Activated T-cell treated with anti-CD3 and anti-CD28 coated beads, Interleukin-2, amount 50 U/mL, for 72 hours (primary cell): ENCODE measurements around the gene LHX1. TPM values are rescaled to one million over a fixed set of nuclear protein-coding genes. Genes with fewer than 3 reads are reported as not detected.
A peak's percentile ranks its signal among the peaks of the same experiment; 100 is the strongest.

Source experiments
- ATAC-seq, 2 donors: fragments of 150-1000 bp; cut with Tn5 transposase; replicated peaks in 1 of 2; 2 replicates each; pipeline ENCODE4 v1.10.0; 2021; ENCODE audit warnings: moderate library complexity in 2 of 2, mild to moderate bottlenecking in 1 of 2
- DNase-seq, 2 donors: peaks; one replicate each; pipeline ENCODE4 v3.0.0; 2021 to 2022; ENCODE audit warnings: mixed read lengths in 1 of 2
- H3K27ac Mint-ChIP-seq: one replicate; pipeline ENCODE4 v1.8.0; 2022; ENCODE audit warnings: mild to moderate bottlenecking, moderate library complexity, mixed read lengths
- H3K27me3 Mint-ChIP-seq: one replicate; pipeline ENCODE4 v1.8.0; 2022; ENCODE audit warnings: low read depth, mixed read lengths
- H3K36me3 Mint-ChIP-seq, 2 donors: one replicate each; pipeline ENCODE4 v1.8.0; 2022; ENCODE audit warnings: mixed read lengths in 2 of 2, mild to moderate bottlenecking in 1 of 2; ENCODE audit not compliant: insufficient read depth in 2 of 2
- H3K4me1 Mint-ChIP-seq: one replicate; pipeline ENCODE4 v1.8.0; 2022; ENCODE audit warnings: low read depth, mixed read lengths
- H3K4me3 Mint-ChIP-seq, 2 donors: one replicate each; pipeline ENCODE4 v1.8.0; 2022; ENCODE audit warnings: mild to moderate bottlenecking in 2 of 2, mixed read lengths in 2 of 2, moderate library complexity in 2 of 2
- H3K9me3 Mint-ChIP-seq, 2 donors: one replicate each; pipeline ENCODE4 v1.8.0; 2022; ENCODE audit warnings: mixed read lengths in 2 of 2
- total RNA-seq, 2 donors: library from RNA; stranded (reverse); gene quantifications; one replicate each; pipeline ENCODE4 v1.2.3, GENCODE V29; 2022

Gene LHX1
- total RNA-seq, 2 donors from 2014 or later: 0.32 to 0.34 TPM

GRCh38 chr17:36945959-36946725, 8.9 kb downstream of the LHX1 start:
- Mint-ChIP-seq H3K9me3 (no peaks in the 10 kb centered on the region), H3K4me3 (peak overlapping the region in 1 of 2 donors; percentile 15), H3K27me3 (peaks cover 56% of the 10 kb centered on the region), H3K27ac (no peak overlapping the region), H3K36me3 (peaks cover 11 to 17% of the 10 kb centered on the region in 2 donors), H3K4me1 (peaks cover 52% of the 10 kb centered on the region)
- DNase-seq (no peak), ATAC-seq (no peak)

- peaks cover 11 to 17% of the 10 kb centered on the region in 2 donors for H3K36me3 Mint-ChIP-seq
- DNase-seq (no peak), ATAC-seq (no peak)
- H3K27ac Mint-ChIP-seq: no peak overlapping the region
- H3K4me1 Mint-ChIP-seq: peaks cover 52% of the 10 kb centered on the region
- peaks cover 50% of the 10 kb centered on the region for H3K27me3 Mint-ChIP-seq
- H3K9me3 Mint-ChIP-seq: no peaks in the 10 kb centered on the region
- peak overlapping the region in 1 of 2 donors; percentile 46 for H3K4me3 Mint-ChIP-seq
These were observed 9.4 kb downstream of the LHX1 start for GRCh38 chr17:36946726-36947091.

GRCh38 chr17:36947922-36948716, 10.8 kb downstream of the LHX1 start:
- peak in 1 of 2 donors; percentile 3 for DNase-seq
- Mint-ChIP-seq H3K36me3 (peaks cover 15 to 29% of the 10 kb centered on the region in 2 donors), H3K9me3 (no peaks in the 10 kb centered on the region), H3K4me1 (peaks cover 65% of the 10 kb centered on the region), H3K27ac (peak overlapping the region; percentile 89), H3K4me3 (peak overlapping the region; percentile 92 to 97), H3K27me3 (peaks cover 48% of the 10 kb centered on the region)
- peak; percentile 2 to 55 for ATAC-seq

- peaks cover 62% of the 10 kb centered on the region for H3K4me1 Mint-ChIP-seq
- peak within 1 kb of the TSS; percentile 89 for H3K27ac Mint-ChIP-seq
- H3K9me3 Mint-ChIP-seq: no peaks in the 10 kb centered on the region
- ATAC-seq (peak; percentile 99), DNase-seq (peak; percentile 97 to 99)
- H3K36me3 Mint-ChIP-seq: peaks cover 15 to 30% of the 10 kb centered on the region in 2 donors
- peaks cover 41% of the 10 kb centered on the region for H3K27me3 Mint-ChIP-seq
- peak within 1 kb of the TSS; percentile 92 to 97 for H3K4me3 Mint-ChIP-seq
These were observed 11.6 kb downstream of the LHX1 start, which contains the start of gene AATF for GRCh38 chr17:36948717-36949460. TSS of gene AATF (plus strand) at chr17:36948954. CDS start at chr17:36949126, 172 bp downstream.

GRCh38 chr17:36949461-36949927, 12.2 kb downstream of the LHX1 start:
- H3K36me3 Mint-ChIP-seq: peaks cover 17 to 36% of the 10 kb centered on the region in 2 donors
- peaks cover 35% of the 10 kb centered on the region for H3K27me3 Mint-ChIP-seq
- peak overlapping the region; percentile 85 for H3K27ac Mint-ChIP-seq
- peaks cover 66% of the 10 kb centered on the region for H3K4me1 Mint-ChIP-seq
- ATAC-seq (no peak), DNase-seq (no peak)
- peak overlapping the region; percentile 92 to 97 for H3K4me3 Mint-ChIP-seq
- H3K9me3 Mint-ChIP-seq: no peaks in the 10 kb centered on the region

- Mint-ChIP-seq H3K27me3 (peaks cover 29% of the 10 kb centered on the region), H3K9me3 (no peaks in the 10 kb centered on the region), H3K4me3 (peak overlapping the region; percentile 92 to 97), H3K4me1 (peaks cover 68% of the 10 kb centered on the region), H3K27ac (peak overlapping the region; percentile 85), H3K36me3 (peaks cover 19 to 38% of the 10 kb centered on the region in 2 donors)
- DNase-seq: no peak
- ATAC-seq: no peak
These were observed 12.8 kb downstream of the LHX1 start for GRCh38 chr17:36950027-36950426.

GRCh38 chr17:36951084-36951789, 14.0 kb downstream of the LHX1 start:
- Mint-ChIP-seq H3K27ac (no peak overlapping the region), H3K4me1 (peaks cover 68% of the 10 kb centered on the region), H3K4me3 (peak overlapping the region; percentile 92 to 97), H3K36me3 (peaks cover 23 to 43% of the 10 kb centered on the region in 2 donors), H3K27me3 (peaks cover 17% of the 10 kb centered on the region), H3K9me3 (no peaks in the 10 kb centered on the region)
- DNase-seq: no peak
- ATAC-seq: no peak

- ATAC-seq (no peak), DNase-seq (no peak)
- peaks cover 9 to 20% of the 10 kb centered on the region in 2 donors for H3K36me3 Mint-ChIP-seq
- peaks cover 46% of the 10 kb centered on the region for H3K4me1 Mint-ChIP-seq
- H3K9me3 Mint-ChIP-seq: peaks cover 0 to 2% of the 10 kb centered on the region in 2 donors
- H3K4me3 Mint-ChIP-seq: no peak overlapping the region
- H3K27me3 Mint-ChIP-seq: no peaks in the 10 kb centered on the region
- H3K27ac Mint-ChIP-seq: no peak overlapping the region
These were observed 34.2 kb downstream of the LHX1 start for GRCh38 chr17:36971508-36971907.

GRCh38 chr17:36972186-36972700, 35.0 kb downstream of the LHX1 start:
- H3K27ac Mint-ChIP-seq: no peak overlapping the region
- no peaks in the 10 kb centered on the region for H3K27me3 Mint-ChIP-seq
- ATAC-seq (no peak), DNase-seq (no peak)
- H3K4me3 Mint-ChIP-seq: no peak overlapping the region
- peaks cover 0 to 2% of the 10 kb centered on the region in 2 donors for H3K9me3 Mint-ChIP-seq
- H3K36me3 Mint-ChIP-seq: peaks cover 8 to 17% of the 10 kb centered on the region in 2 donors
- peaks cover 46% of the 10 kb centered on the region for H3K4me1 Mint-ChIP-seq

GRCh38 chr17:36972905-36973304, 35.6 kb downstream of the LHX1 start:
- Mint-ChIP-seq H3K9me3 (peaks cover 0 to 2% of the 10 kb centered on the region in 2 donors), H3K4me3 (no peak overlapping the region), H3K27me3 (no peaks in the 10 kb centered on the region), H3K36me3 (peaks cover 7 to 13% of the 10 kb centered on the region in 2 donors), H3K4me1 (peaks cover 43% of the 10 kb centered on the region), H3K27ac (peak overlapping the region; percentile 22)
- DNase-seq (no peak), ATAC-seq (no peak)

GRCh38 chr17:36975922-36976515, 38.7 kb downstream of the LHX1 start:
- no peaks in the 10 kb centered on the region for H3K9me3 Mint-ChIP-seq
- H3K4me1 Mint-ChIP-seq: peaks cover 30% of the 10 kb centered on the region
- H3K27ac Mint-ChIP-seq: peak overlapping the region; percentile 46
- H3K4me3 Mint-ChIP-seq: peak overlapping the region in 1 of 2 donors; percentile 39
- no peak for DNase-seq
- no peaks in the 10 kb centered on the region for H3K27me3 Mint-ChIP-seq
- peaks cover 1 to 4% of the 10 kb centered on the region in 2 donors for H3K36me3 Mint-ChIP-seq
- ATAC-seq: no peak
